BLaER1 treated with 17β-estradiol and CSF1 and Interleukin-3, amounts not matched to agents 10 nM and 100 nM (cell line): ENCODE results near the gene HADH.
"Not testable (repeated sequence)": the region's sequence is repeated elsewhere in the genome, so short reads cannot be mapped to it uniquely, and the experiment has no call there.

Experiments
- H3K27ac ChIP-seq, 11 experiments: shearing (Covaris generic); formaldehyde crosslinking; 2 replicates each; pipeline ENCODE4 v1.8.1; 2022
- H3K27me3 ChIP-seq, 11 experiments: shearing (Covaris generic); formaldehyde crosslinking; 2 replicates each; pipeline ENCODE4 v1.8.1; 2022
- H3K36me3 ChIP-seq, 11 experiments: shearing (Covaris generic); formaldehyde crosslinking; 2 replicates each; pipeline ENCODE4 v1.8.1; 2022
- H3K4me1 ChIP-seq, 10 experiments: shearing (Covaris generic); formaldehyde crosslinking; 2 replicates each; pipeline ENCODE4 v1.8.1; 2022
- H3K4me2 ChIP-seq, 11 experiments: shearing (Covaris generic); formaldehyde crosslinking; 2 replicates each; pipeline ENCODE4 v1.8.1; 2022
- H3K4me3 ChIP-seq, 10 experiments: shearing (Covaris generic); formaldehyde crosslinking; 2 replicates each; pipeline ENCODE4 v1.8.1; 2022
- H3K9ac ChIP-seq, 11 experiments: shearing (Covaris generic); formaldehyde crosslinking; 2 replicates each; pipeline ENCODE4 v1.8.1; 2022
- H3K9me3 ChIP-seq, 11 experiments: shearing (Covaris generic); formaldehyde crosslinking; replicated peaks in 1 of 11; 2 replicates each; pipeline ENCODE4 v1.8.1; 2022
- H4K20me1 ChIP-seq, 11 experiments: shearing (Covaris generic); formaldehyde crosslinking; 2 replicates each; pipeline ENCODE4 v1.8.1; 2022
- Cebpa-rat ChIP-seq, 11 experiments: shearing (Covaris generic); IDR thresholded peaks; 2 replicates each; pipeline ENCODE4 v1.8.1; 2022

HADH gene

DNA sequence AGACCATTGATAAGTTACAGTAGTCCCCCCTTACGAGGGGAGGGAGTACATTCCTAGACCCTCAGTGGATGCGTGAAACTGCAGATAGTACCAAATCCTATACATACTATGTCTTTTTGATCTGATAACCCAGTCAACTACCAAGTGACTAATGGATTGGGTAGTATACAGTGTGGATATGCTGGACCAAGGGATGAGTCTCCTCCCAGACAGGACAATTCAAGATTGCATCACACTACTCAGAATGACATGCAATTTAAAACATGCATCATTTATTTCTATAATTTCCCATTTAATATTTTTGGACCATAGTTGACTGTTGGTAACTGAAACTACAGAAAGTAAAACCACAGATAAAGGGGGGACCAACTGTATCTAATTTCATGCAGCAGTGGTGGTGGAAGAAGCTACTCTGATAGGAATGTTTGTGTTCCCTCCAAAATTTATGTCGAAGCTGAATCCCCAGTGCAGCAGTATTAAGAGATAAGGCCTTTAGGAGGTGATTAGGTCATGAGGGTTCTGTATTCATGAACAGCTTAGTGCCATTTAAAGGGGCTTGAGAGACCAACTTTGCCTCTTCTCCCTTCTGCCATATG is 11.9 kb downstream of the HADH start:
- TF ChIP-seq Cebpa-rat (IDR thresholded peaks at IDR 0.05) = no peak
- H4K20me1 ChIP-seq = peaks cover 0 to 7% (median 0%) of the 10 kb centered on the region in 11 experiments; a peak in 1 of 22 replicates

DNA sequence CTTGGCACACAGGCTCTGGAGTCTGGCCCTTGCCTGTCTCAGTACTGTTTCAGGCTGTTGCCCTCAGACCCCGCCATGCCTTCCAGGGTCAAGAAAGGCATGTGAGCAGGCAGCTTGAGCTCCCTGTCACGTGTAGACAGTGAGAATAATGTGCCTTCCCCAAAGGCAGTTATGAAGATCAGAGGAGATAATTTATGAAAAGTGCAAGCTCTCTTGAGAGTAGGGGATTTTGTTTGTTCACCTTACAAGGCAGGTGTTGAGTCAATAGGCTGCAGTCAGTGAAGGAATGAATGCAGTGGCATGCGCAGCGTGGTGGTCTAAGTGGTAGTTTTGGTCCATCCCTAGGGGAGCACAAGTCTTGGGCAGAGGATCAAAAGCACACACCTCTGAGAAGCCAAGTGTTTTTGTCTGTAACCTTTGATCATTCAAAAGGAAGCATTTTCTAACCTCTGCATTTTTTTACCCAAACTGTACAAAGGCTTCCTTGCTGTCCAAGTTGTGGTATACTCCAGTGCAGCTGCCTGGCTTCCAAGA is 14.4 kb downstream of the HADH start:
- H3K4me1 ChIP-seq = peaks cover 0 to 19% (median 13%) of the 10 kb centered on the region in 10 experiments; a peak in 13 of 20 replicates
- no peaks in the 10 kb centered on the region for H3K27me3 ChIP-seq
- no peak overlapping the region for H3K9ac ChIP-seq
- H3K27ac ChIP-seq = no peak overlapping the region
- H4K20me1 ChIP-seq = peaks cover 0 to 5% (median 0%) of the 10 kb centered on the region in 11 experiments; a peak in 1 of 22 replicates
- no peak overlapping the region for H3K4me3 ChIP-seq
- peaks cover 0 to 48% (median 27%) of the 10 kb centered on the region in 11 experiments; a peak in 15 of 22 replicates for H3K9me3 ChIP-seq
- TF ChIP-seq Cebpa-rat (IDR thresholded peaks at IDR 0.05) = no peak
- peaks cover 6 to 79% (median 47%) of the 10 kb centered on the region in 11 experiments; a peak in 21 of 22 replicates for H3K36me3 ChIP-seq
- H3K4me2 ChIP-seq = peak overlapping the region in 7 of 11 experiments; percentile 11 to 54 (median 45); a peak in 12 of 22 replicates

More for the DNA sequence above, 11.9 kb downstream of the HADH start:
- H3K27me3 ChIP-seq = no peaks in the 10 kb centered on the region
- H3K4me1 ChIP-seq = peaks cover 15 to 36% (median 30%) of the 10 kb centered on the region in 10 experiments
- H3K4me2 ChIP-seq = no peak overlapping the region
- H3K9ac ChIP-seq = no peak overlapping the region
- no peak overlapping the region for H3K27ac ChIP-seq
- no peak overlapping the region for H3K4me3 ChIP-seq
- peaks cover 0 to 26% (median 16%) of the 10 kb centered on the region in 11 experiments; a peak in 14 of 22 replicates for H3K9me3 ChIP-seq
- peaks cover 6 to 74% (median 51%) of the 10 kb centered on the region in 11 experiments; a peak in 21 of 22 replicates for H3K36me3 ChIP-seq

DNA sequence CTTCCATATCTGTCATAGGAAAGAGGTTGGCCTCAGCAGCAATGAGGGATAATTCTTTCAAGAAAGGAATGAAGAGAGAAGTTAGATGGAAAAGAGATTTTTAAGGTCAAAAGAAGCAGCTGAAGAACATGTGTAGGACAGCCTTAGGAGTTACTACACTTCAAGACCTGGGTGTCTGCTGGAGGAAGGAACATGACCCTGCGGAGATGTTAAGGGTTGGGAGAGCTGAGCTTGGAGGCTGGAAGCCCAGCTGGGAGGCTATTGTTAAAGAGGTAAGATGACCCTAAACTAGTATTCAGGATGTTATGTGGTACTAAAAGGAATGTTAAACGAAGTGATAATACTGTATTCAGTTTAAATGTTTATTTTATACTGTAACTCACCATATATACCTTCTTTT is 15.0 kb downstream of the HADH start:
- H3K9me3 ChIP-seq = peaks cover 0 to 54% (median 29%) of the 10 kb centered on the region in 11 experiments; a peak in 15 of 22 replicates
- H3K4me2 ChIP-seq = peak overlapping the region in 3 of 11 experiments; percentile 35 to 54 (median 46); a peak in 4 of 22 replicates
- H3K27ac ChIP-seq = no peak overlapping the region
- no peak overlapping the region for H3K4me3 ChIP-seq
- TF ChIP-seq Cebpa-rat (IDR thresholded peaks at IDR 0.05) = no peak
- peaks cover 6 to 79% (median 48%) of the 10 kb centered on the region in 11 experiments; a peak in 21 of 22 replicates for H3K36me3 ChIP-seq
- H4K20me1 ChIP-seq = peaks cover 0 to 5% (median 0%) of the 10 kb centered on the region in 11 experiments; a peak in 1 of 22 replicates
- H3K27me3 ChIP-seq = no peaks in the 10 kb centered on the region
- peaks cover 0 to 19% (median 13%) of the 10 kb centered on the region in 10 experiments; a peak in 14 of 20 replicates for H3K4me1 ChIP-seq
- no peak overlapping the region for H3K9ac ChIP-seq

DNA sequence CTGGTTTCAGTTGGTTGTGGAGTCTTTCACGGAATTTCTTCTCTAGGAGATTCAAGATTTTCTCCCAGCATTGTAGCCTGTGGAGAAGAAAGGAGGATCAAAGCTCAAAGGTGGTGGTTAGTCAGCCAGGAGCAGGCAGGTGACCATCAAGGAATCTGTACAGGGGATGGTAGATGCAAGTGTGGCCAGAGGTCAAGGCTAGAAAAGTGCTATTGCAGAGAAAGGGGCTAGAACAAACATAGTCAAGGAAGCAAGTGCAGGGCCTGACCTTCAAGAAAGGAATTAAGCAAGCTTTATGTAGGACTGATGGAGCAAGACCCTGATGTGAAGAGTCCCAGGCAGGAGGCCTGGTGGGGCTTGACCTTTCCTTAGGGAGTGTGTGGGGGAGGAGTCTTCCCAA is 16.1 kb downstream of the HADH start:
- Histone ChIP-seq H3K4me1 (peaks cover 5 to 19% (median 15%) of the 10 kb centered on the region in 10 experiments; a peak in 17 of 20 replicates), H3K36me3 (peaks cover under 1 to 79% (median 48%) of the 10 kb centered on the region in 11 experiments; a peak in 20 of 22 replicates), H3K9me3 (peaks cover 0 to 49% (median 23%) of the 10 kb centered on the region in 11 experiments; a peak in 15 of 22 replicates), H3K4me3 (no peak overlapping the region), H3K4me2 (no peak overlapping the region), H4K20me1 (peaks cover 0 to 5% (median 0%) of the 10 kb centered on the region in 11 experiments; a peak in 1 of 22 replicates), H3K27ac (no peak overlapping the region), H3K9ac (no peak overlapping the region), H3K27me3 (no peaks in the 10 kb centered on the region)
- TF ChIP-seq Cebpa-rat (IDR thresholded peaks at IDR 0.05) = no peak

DNA sequence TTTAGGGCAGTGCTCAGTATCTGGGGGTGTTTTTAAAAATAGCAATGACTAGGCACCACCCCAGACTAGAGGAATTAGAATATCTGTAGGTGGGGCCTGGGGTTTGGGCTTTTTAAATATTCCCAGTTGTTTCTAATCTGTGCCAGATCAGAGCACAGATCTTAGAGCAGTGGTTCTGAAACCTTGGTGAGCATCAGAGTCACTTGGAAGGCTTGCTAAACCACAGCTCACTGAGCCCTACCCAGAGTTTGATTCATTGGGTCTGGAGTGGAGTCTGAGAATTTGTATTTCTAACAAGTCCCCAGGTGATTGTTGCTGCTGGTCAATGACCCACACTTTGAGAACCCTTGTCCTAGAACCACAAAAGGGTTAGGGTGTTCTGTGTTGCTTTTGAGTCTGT is 16.7 kb downstream of the HADH start:
- no peak for TF ChIP-seq Cebpa-rat (IDR thresholded peaks at IDR 0.05)
- Histone ChIP-seq H3K9ac (no peak overlapping the region), H3K4me3 (no peak overlapping the region), H4K20me1 (peaks cover 0 to 5% (median 0%) of the 10 kb centered on the region in 11 experiments; a peak in 1 of 22 replicates), H3K36me3 (peaks cover 3 to 79% (median 49%) of the 10 kb centered on the region in 11 experiments; a peak in 20 of 22 replicates), H3K27ac (no peak overlapping the region), H3K27me3 (no peaks in the 10 kb centered on the region), H3K9me3 (peaks cover 0 to 44% (median 23%) of the 10 kb centered on the region in 11 experiments; a peak in 15 of 22 replicates), H3K4me2 (no peak overlapping the region), H3K4me1 (peaks cover 5 to 19% (median 15%) of the 10 kb centered on the region in 10 experiments; a peak in 17 of 20 replicates)

DNA sequence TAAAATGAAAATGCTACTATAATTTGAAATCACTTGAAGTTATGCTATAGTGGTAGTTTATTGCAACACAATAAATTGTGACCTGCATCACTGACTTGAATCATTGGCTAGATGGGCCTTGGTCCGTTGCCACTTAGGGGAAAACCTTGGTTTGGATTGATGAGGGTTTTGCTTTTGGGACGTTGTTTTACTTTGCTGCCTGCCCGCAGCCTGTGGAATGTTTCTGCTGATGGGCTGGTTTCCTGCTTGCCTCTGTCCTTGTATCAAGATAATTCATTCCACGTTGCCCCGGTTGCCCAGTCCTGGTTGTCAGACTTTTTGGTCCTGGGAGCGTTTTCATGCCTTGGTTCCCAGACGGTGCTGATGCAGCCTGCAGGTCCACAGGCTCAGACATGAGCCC is 18.3 kb downstream of the HADH start:
- no peak overlapping the region for H3K4me3 ChIP-seq
- no peak overlapping the region for H3K4me2 ChIP-seq
- H3K4me1 ChIP-seq = peaks cover 5 to 16% (median 14%) of the 10 kb centered on the region in 10 experiments; a peak in 17 of 20 replicates
- no peak overlapping the region for H3K27ac ChIP-seq
- no peak overlapping the region for H3K9ac ChIP-seq
- peaks cover 0 to 5% (median 0%) of the 10 kb centered on the region in 11 experiments; a peak in 1 of 22 replicates for H4K20me1 ChIP-seq
- no peak for TF ChIP-seq Cebpa-rat (IDR thresholded peaks at IDR 0.05)
- no peaks in the 10 kb centered on the region for H3K27me3 ChIP-seq
- peaks cover 0 to 79% (median 50%) of the 10 kb centered on the region in 11 experiments; a peak in 20 of 22 replicates for H3K36me3 ChIP-seq
- peaks cover 0 to 30% (median 14%) of the 10 kb centered on the region in 11 experiments; a peak in 12 of 22 replicates for H3K9me3 ChIP-seq

DNA sequence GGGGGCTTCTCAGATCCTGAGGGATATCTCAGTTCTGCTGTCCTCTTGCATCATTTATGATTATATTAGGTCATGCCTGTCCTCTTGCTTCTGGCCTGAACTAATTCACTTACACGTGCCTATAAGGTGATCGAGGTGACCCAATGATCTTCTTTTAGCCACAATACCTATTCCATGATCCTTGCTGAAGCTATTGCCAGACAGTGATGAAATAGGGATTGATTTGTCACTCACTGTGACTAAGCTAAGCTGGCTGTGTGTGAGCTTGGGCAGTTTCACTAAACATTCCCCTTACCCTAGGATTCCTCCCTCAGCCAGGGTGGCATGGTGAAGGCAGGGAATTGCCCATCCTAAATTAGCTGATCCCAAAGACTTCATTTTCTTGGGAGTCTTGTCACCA is 19.0 kb downstream of the HADH start:
- no peak overlapping the region for H3K27ac ChIP-seq

DNA sequence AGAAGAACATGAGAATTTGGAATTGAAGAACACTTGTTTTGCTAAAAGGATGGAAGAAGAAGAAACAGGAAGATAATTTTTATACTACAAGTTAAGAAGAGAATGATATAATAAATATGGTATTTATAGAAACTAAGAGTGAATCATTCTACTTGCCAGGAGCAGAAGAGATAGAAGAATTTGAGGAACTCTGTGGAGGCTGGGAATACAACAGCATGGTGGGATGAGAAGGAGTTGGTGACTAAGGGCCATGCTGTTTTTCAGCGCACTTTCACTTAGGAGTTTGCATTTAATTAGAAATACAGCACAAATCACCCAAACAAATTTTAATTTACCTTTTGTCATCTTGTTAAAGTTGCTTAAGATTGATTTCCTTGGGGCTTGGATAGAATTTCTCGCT is 20.5 kb downstream of the HADH start:
- no peaks in the 10 kb centered on the region for H3K27me3 ChIP-seq

More for the DNA sequence above, 19.0 kb downstream of the HADH start:
- Histone ChIP-seq H3K27me3 (no peaks in the 10 kb centered on the region), H3K9me3 (peaks cover 0 to 30% (median 14%) of the 10 kb centered on the region in 11 experiments; a peak in 12 of 22 replicates), H4K20me1 (peaks cover 0 to 5% (median 0%) of the 10 kb centered on the region in 11 experiments; a peak in 1 of 22 replicates), H3K4me1 (peaks cover 5 to 16% (median 9%) of the 10 kb centered on the region in 10 experiments; a peak in 17 of 20 replicates), H3K36me3 (peaks cover 0 to 81% (median 56%) of the 10 kb centered on the region in 11 experiments; a peak in 20 of 22 replicates), H3K4me3 (no peak overlapping the region), H3K4me2 (no peak overlapping the region), H3K9ac (no peak overlapping the region)
- TF ChIP-seq Cebpa-rat (IDR thresholded peaks at IDR 0.05) = no peak

DNA sequence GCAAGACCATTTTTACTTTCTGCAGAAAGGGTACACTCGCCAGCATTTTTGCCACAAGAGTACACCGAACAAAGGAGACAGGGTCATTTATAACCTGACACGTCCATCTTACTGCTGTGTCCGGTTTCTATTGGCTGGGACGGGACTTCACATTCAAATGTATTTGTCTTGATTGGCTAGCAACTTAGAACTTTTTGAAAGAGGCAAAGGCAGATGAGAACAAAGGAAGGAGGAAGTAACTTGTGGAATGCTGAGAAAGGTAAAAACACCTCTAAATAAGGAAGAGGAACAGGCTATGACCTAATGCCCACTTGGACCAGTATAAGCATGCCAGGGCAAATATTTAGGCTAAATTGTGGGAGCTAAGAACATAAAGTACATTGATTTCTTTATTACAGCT is 22.7 kb downstream of the HADH start:
- H3K4me2 ChIP-seq, H3K4me3 ChIP-seq, H3K27me3 ChIP-seq, H4K20me1 ChIP-seq, H3K9ac ChIP-seq, H3K27ac ChIP-seq: not testable (repeated sequence)
- H3K36me3 ChIP-seq = peaks cover 31 to 100% (median 87%) of the 10 kb centered on the region in 11 experiments
- H3K9me3 ChIP-seq = peaks cover 0 to 24% (median 8%) of the 10 kb centered on the region in 11 experiments; a peak in 12 of 22 replicates
- peaks cover 0 to 16% (median 0%) of the 10 kb centered on the region in 10 experiments; a peak in 5 of 20 replicates for H3K4me1 ChIP-seq

More for the DNA sequence above, 20.5 kb downstream of the HADH start:
- H3K9me3 ChIP-seq = peaks cover 0 to 30% (median 14%) of the 10 kb centered on the region in 11 experiments; a peak in 12 of 22 replicates
- H3K9ac ChIP-seq = no peak overlapping the region
- H3K4me2 ChIP-seq = peak overlapping the region in 3 of 11 experiments; percentile 20 to 43 (median 40); a peak in 4 of 22 replicates
- no peak for TF ChIP-seq Cebpa-rat (IDR thresholded peaks at IDR 0.05)
- peaks cover 0 to 16% (median 0%) of the 10 kb centered on the region in 10 experiments; a peak in 5 of 20 replicates for H3K4me1 ChIP-seq
- peaks cover 11 to 91% (median 70%) of the 10 kb centered on the region in 11 experiments; a peak in 21 of 22 replicates for H3K36me3 ChIP-seq
- no peak overlapping the region for H3K27ac ChIP-seq
- peaks cover 0 to 5% (median 0%) of the 10 kb centered on the region in 11 experiments; a peak in 1 of 22 replicates for H4K20me1 ChIP-seq
- no peak overlapping the region for H3K4me3 ChIP-seq
